Upper lobe of right lung (tissue), 1 donor: Measurements from ENCODE around the gene MBTPS1. TPM values are rescaled to one million over a fixed set of nuclear protein-coding genes. Genes with fewer than 3 reads are reported as not detected.

ENCODE experiments used
- ATAC-seq: fragments of 200-7000 bp; cut with Tn5 transposase; one replicate; pipeline ENCODE4 v1.9.1; 2020; ENCODE audit warnings: mild to moderate bottlenecking, moderate library complexity
- DNase-seq: peaks from one replicate; pipeline ENCODE4 v3.0.0-alpha.2; 2020
- H3K27ac ChIP-seq: fragments of 200-600 bp; one replicate; pipeline ENCODE4 v1.8.0; 2022
- H3K27me3 ChIP-seq: fragments of 200-600 bp; one replicate; pipeline ENCODE4 v1.8.0; 2022; ENCODE audit warnings: mild to moderate bottlenecking
- H3K36me3 ChIP-seq: fragments of 200-600 bp; one replicate; pipeline ENCODE4 v1.8.0; 2022
- H3K4me1 ChIP-seq: fragments of 200-600 bp; one replicate; pipeline ENCODE4 v1.8.0; 2022
- H3K4me3 ChIP-seq: fragments of 200-600 bp; one replicate; pipeline ENCODE4 v1.8.0; 2022; ENCODE audit warnings: mild to moderate bottlenecking
- H3K9me3 ChIP-seq: fragments of 200-600 bp; one replicate; pipeline ENCODE4 v1.8.0; 2022
- CTCF ChIP-seq: fragments of 200-600 bp; IDR thresholded peaks from one replicate; pipeline ENCODE4 v1.8.0; 2022; ENCODE audit warnings: antibody characterized with exemption
- intact Hi-C: fragments of 100-400 bp; cut with DNase I; formaldehyde crosslinking; loops from one replicate; pipeline ENCODE4 v1.11.0; 2022
- total RNA-seq: library from RNA; stranded (reverse); fragmentation: NEBNext Ultra II Directional; extraction: Animal tissue kit (Norgen Biotek cat#: 25700); gene quantifications from one replicate; pipeline ENCODE4 v1.2.1, GENCODE V29; 2021
- donor health status: DM: no; HTN: yes; CAD: no; lungs with severe emphysema.

MBTPS1 gene
- total RNA-seq, 1 donor from 2014 or later, result 97.5 TPM

GRCh38 chr16:84105301-84105815 is 11.4 kb downstream of the MBTPS1 start:
- DNase-seq (no peak), ATAC-seq (no peak)
- TF ChIP-seq CTCF, result no peak
- Histone ChIP-seq H3K36me3 (peaks cover 23% of the 10 kb centered on the region), H3K27ac (no peak overlapping the region), H3K27me3 (no peaks in the 10 kb centered on the region), H3K4me3 (no peak overlapping the region), H3K4me1 (peaks cover 9% of the 10 kb centered on the region), H3K9me3 (no peaks in the 10 kb centered on the region)
- intact Hi-C loops, result no loop called here

GRCh38 chr16:84104231-84104630 is 12.5 kb downstream of the MBTPS1 start:
- intact Hi-C loops, result no loop called here
- Histone ChIP-seq H3K4me3 (no peak overlapping the region), H3K9me3 (no peaks in the 10 kb centered on the region), H3K27ac (no peak overlapping the region), H3K4me1 (peaks cover 13% of the 10 kb centered on the region), H3K27me3 (no peaks in the 10 kb centered on the region), H3K36me3 (peaks cover 32% of the 10 kb centered on the region)
- no peak for ATAC-seq
- no peak for TF ChIP-seq CTCF
- DNase-seq, result no peak

GRCh38 chr16:84103678-84104077 is 13.1 kb downstream of the MBTPS1 start:
- peaks cover 13% of the 10 kb centered on the region for H3K4me1 ChIP-seq
- H3K4me3 ChIP-seq, result no peak overlapping the region
- H3K9me3 ChIP-seq, result no peaks in the 10 kb centered on the region
- H3K27ac ChIP-seq, result no peak overlapping the region
- H3K27me3 ChIP-seq, result no peaks in the 10 kb centered on the region
- ATAC-seq (no peak), DNase-seq (no peak)
- H3K36me3 ChIP-seq, result peaks cover 35% of the 10 kb centered on the region
- no peak for TF ChIP-seq CTCF
- intact Hi-C loops, result no loop called here

- H3K4me3 ChIP-seq, result no peak overlapping the region
- peaks cover 75% of the 10 kb centered on the region for H3K36me3 ChIP-seq
- H3K9me3 ChIP-seq, result no peaks in the 10 kb centered on the region
- intact Hi-C loops, result no loop called here
- ATAC-seq (no peak), DNase-seq (no peak)
- H3K4me1 ChIP-seq, result peaks cover 20% of the 10 kb centered on the region
- no peak overlapping the region for H3K27ac ChIP-seq
- no peaks in the 10 kb centered on the region for H3K27me3 ChIP-seq
- TF ChIP-seq CTCF, result no peak
These were observed 17.8 kb downstream of the MBTPS1 start for GRCh38 chr16:84098939-84099338.

GRCh38 chr16:84096447-84097005 is 20.2 kb downstream of the MBTPS1 start:
- Histone ChIP-seq H3K27ac (no peak overlapping the region), H3K27me3 (no peaks in the 10 kb centered on the region), H3K4me3 (no peak overlapping the region), H3K4me1 (peaks cover 12% of the 10 kb centered on the region), H3K9me3 (no peaks in the 10 kb centered on the region), H3K36me3 (peaks cover 96% of the 10 kb centered on the region)
- DNase-seq (no peak), ATAC-seq (peak; percentile 93)
- intact Hi-C loops, result no loop called here
- no peak for TF ChIP-seq CTCF

GRCh38 chr16:84095466-84095865 is 21.3 kb downstream of the MBTPS1 start:
- H3K9me3 ChIP-seq, result no peaks in the 10 kb centered on the region
- ATAC-seq (no peak), DNase-seq (no peak)
- no peaks in the 10 kb centered on the region for H3K27me3 ChIP-seq
- no peak overlapping the region for H3K4me3 ChIP-seq
- H3K4me1 ChIP-seq, result peaks cover 12% of the 10 kb centered on the region
- intact Hi-C loops, result no loop called here
- H3K27ac ChIP-seq, result no peak overlapping the region
- peaks cover 96% of the 10 kb centered on the region for H3K36me3 ChIP-seq
- no peak for TF ChIP-seq CTCF
